ENCODE results near the gene C18orf54.
A peak's percentile ranks its signal among the peaks of the same experiment; 100 is the strongest.
"Not testable (repeated sequence)": the region's sequence is repeated elsewhere in the genome, so short reads cannot be mapped to it uniquely, and the experiment has no call there.

The C18orf54 gene

GRCh38 chr18:54359233-54359632 is 1.5 kb downstream of the C18orf54 start:
- no peak for TF ChIP-seq CTCF (IDR thresholded peaks at IDR 0.05; ENCODE audit: borderline replicate concordance, insufficient read depth, low read depth, low read length)
- peak overlapping the region; percentile 12 for H3K4me3 ChIP-seq (ENCODE audit: low read depth, low read length)

GRCh38 chr18:54360406-54360805 is 2.7 kb downstream of the C18orf54 start:
- no peak overlapping the region for H3K4me3 ChIP-seq (ENCODE audit: low read depth, low read length)
- TF ChIP-seq CTCF (IDR thresholded peaks at IDR 0.05; ENCODE audit: borderline replicate concordance, insufficient read depth, low read depth, low read length), result no peak

GRCh38 chr18:54378057-54378456 is 20.4 kb downstream of the C18orf54 start:
- TF ChIP-seq CTCF (IDR thresholded peaks at IDR 0.05; ENCODE audit: borderline replicate concordance, insufficient read depth, low read depth, low read length), result no peak
- no peak overlapping the region for H3K4me3 ChIP-seq (ENCODE audit: low read depth, low read length)

GRCh38 chr18:54381640-54382039 is 23.9 kb downstream of the C18orf54 start:
- TF ChIP-seq CTCF (IDR thresholded peaks at IDR 0.05; ENCODE audit: borderline replicate concordance, insufficient read depth, low read depth, low read length), result no peak
- H3K4me3 ChIP-seq (ENCODE audit: low read depth, low read length), result no peak overlapping the region

- TF ChIP-seq CTCF (IDR thresholded peaks at IDR 0.05; ENCODE audit: borderline replicate concordance, insufficient read depth, low read depth, low read length), result no peak
- H3K4me3 ChIP-seq (ENCODE audit: low read depth, low read length), result no peak overlapping the region
Measured at GRCh38 chr18:54382076-54382475, 24.4 kb downstream of the C18orf54 start.

- no peak for TF ChIP-seq CTCF (IDR thresholded peaks at IDR 0.05; ENCODE audit: borderline replicate concordance, insufficient read depth, low read depth, low read length)
- H3K4me3 ChIP-seq (ENCODE audit: low read depth, low read length), result no peak overlapping the region
Measured at GRCh38 chr18:54382733-54383252, 25.1 kb downstream of the C18orf54 start.

- no peak overlapping the region for H3K4me3 ChIP-seq (ENCODE audit: low read depth, low read length)
- no peak for TF ChIP-seq CTCF (IDR thresholded peaks at IDR 0.05; ENCODE audit: borderline replicate concordance, insufficient read depth, low read depth, low read length)
Measured at GRCh38 chr18:54386043-54386442, 28.3 kb downstream of the C18orf54 start.

GRCh38 chr18:54386800-54387495 is 29.2 kb downstream of the C18orf54 start:
- H3K4me3 ChIP-seq (ENCODE audit: low read depth, low read length), result not testable (repeated sequence)

Data from GM12875 (cell line).